ENCODE results near the gene CDK5RAP1.
"Not testable (repeated sequence)": the region's sequence is repeated elsewhere in the genome, so short reads cannot be mapped to it uniquely, and the experiment has no call there.

CDK5RAP1 gene

GRCh38 chr20:33419140-33419974 is 18.0 kb upstream of the CDK5RAP1 start:
- DNase-seq (ENCODE audit: low spot score): no peak

- no peak for DNase-seq (ENCODE audit: low spot score)
Measured at GRCh38 chr20:33418033-33418432, 16.7 kb upstream of the CDK5RAP1 start.

- no peak for DNase-seq (ENCODE audit: low spot score)
Measured at GRCh38 chr20:33415948-33416347, 14.6 kb upstream of the CDK5RAP1 start.

GRCh38 chr20:33412484-33412838 is 11.1 kb upstream of the CDK5RAP1 start:
- no peak for DNase-seq (ENCODE audit: low spot score)

GRCh38 chr20:33411711-33412483 is 10.6 kb upstream of the CDK5RAP1 start:
- DNase-seq (ENCODE audit: low spot score): no peak

GRCh38 chr20:33411242-33411641 is 9.9 kb upstream of the CDK5RAP1 start:
- DNase-seq (ENCODE audit: low spot score): no peak

GRCh38 chr20:33410081-33410742 is 8.9 kb upstream of the CDK5RAP1 start:
- DNase-seq (ENCODE audit: low spot score): no peak

- no peak for DNase-seq (ENCODE audit: low spot score)
Measured at GRCh38 chr20:33408716-33409654, 7.7 kb upstream of the CDK5RAP1 start.

- no peak for DNase-seq (ENCODE audit: low spot score)
Measured at GRCh38 chr20:33408313-33408712, 7.0 kb upstream of the CDK5RAP1 start.

GRCh38 chr20:33407796-33408195 is 6.5 kb upstream of the CDK5RAP1 start:
- no peak for DNase-seq (ENCODE audit: low spot score)

- DNase-seq (ENCODE audit: low spot score): no peak
Measured at GRCh38 chr20:33407251-33407650, 5.9 kb upstream of the CDK5RAP1 start.

- no peak for DNase-seq (ENCODE audit: low spot score)
Measured at GRCh38 chr20:33404281-33404680, 3.0 kb upstream of the CDK5RAP1 start.

GRCh38 chr20:33401921-33402369 is 626 bp upstream of the CDK5RAP1 start:
- DNase-seq (ENCODE audit: low spot score): no peak

- DNase-seq (ENCODE audit: low spot score): no peak
Measured at GRCh38 chr20:33400812-33401183, 521 bp downstream of the CDK5RAP1 start.

GRCh38 chr20:33399924-33400323 is 1.4 kb downstream of the CDK5RAP1 start:
- DNase-seq (ENCODE audit: low spot score): no peak

GRCh38 chr20:33394718-33395117 is 6.6 kb downstream of the CDK5RAP1 start:
- no peak for DNase-seq (ENCODE audit: low spot score)

GRCh38 chr20:33393609-33394008 is 7.7 kb downstream of the CDK5RAP1 start:
- DNase-seq (ENCODE audit: low spot score): no peak

- DNase-seq (ENCODE audit: low spot score): peak; percentile 59
Measured at GRCh38 chr20:33391722-33392415, 9.4 kb downstream of the CDK5RAP1 start.

- not testable (repeated sequence) for DNase-seq (ENCODE audit: low spot score)
Measured at GRCh38 chr20:33389326-33389725, 12.0 kb downstream of the CDK5RAP1 start.

- DNase-seq (ENCODE audit: low spot score): no peak
Measured at GRCh38 chr20:33388268-33388667, 13.1 kb downstream of the CDK5RAP1 start.

- no peak for DNase-seq (ENCODE audit: low spot score)
Measured at GRCh38 chr20:33387177-33387576, 14.1 kb downstream of the CDK5RAP1 start.

Data from left forelimb (tissue), 1 donor.